Spleen (tissue), 7 donors: ENCODE measurements around the gene ALDH1A2.

Source experiments
- POLR2A ChIP-seq, 3 donors: fragments of 450-650 bp; IDR thresholded peaks; one replicate each; pipeline ENCODE4 v1.5.1; 2017; ENCODE audit warnings: antibody characterized with exemption in 3 of 3, mild to moderate bottlenecking in 1 of 3
- TF ChIP-seq, protein P1 (sequence below), 11 experiments: fragments of 200-600 bp in 7 of 11; fragments of 450-650 bp in 4 of 11; sonication (generic) in 4 of 11; IDR thresholded peaks in 8 of 11; conservative IDR thresholded peaks in 3 of 11; 1 replicate in 7 of 11; 2 replicates in 4 of 11; pipeline versions ENCODE4 v1.4.0 to v1.8.0; 2016 to 2021; ENCODE audit warnings: antibody characterized with exemption in 11 of 11, inconsistent platforms in 4 of 11, mild to moderate bottlenecking in 1 of 11
- donor health status: DM: no; HTN: no; CAD: no; lungs with moderate emphysema.
- donor health status: DM: no; HTN: no; CAD: no.
- donor health status: DM: no; HTN: no; CAD: no.

DNA sequence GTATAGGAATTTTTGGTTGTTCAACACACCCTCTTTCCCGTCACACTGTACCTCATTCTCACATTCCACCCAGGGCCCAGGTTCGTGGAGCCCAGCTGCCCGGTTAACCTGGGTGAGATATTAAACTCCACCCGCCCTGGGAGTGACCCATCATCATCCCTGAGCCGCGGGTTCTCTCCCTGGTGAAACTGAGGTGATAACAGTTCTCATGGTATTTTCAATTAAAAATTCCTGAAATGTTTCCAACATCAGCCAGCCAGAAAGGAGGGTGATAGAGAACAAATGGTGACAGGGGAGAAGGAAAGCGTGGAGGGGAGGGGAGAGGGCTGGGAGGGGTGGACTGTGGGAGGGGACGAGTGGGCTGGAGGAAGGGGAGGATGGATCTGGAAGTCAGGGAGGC, 148.8 kb downstream of the ALDH1A2 start:
- TF ChIP-seq, protein P1, sequence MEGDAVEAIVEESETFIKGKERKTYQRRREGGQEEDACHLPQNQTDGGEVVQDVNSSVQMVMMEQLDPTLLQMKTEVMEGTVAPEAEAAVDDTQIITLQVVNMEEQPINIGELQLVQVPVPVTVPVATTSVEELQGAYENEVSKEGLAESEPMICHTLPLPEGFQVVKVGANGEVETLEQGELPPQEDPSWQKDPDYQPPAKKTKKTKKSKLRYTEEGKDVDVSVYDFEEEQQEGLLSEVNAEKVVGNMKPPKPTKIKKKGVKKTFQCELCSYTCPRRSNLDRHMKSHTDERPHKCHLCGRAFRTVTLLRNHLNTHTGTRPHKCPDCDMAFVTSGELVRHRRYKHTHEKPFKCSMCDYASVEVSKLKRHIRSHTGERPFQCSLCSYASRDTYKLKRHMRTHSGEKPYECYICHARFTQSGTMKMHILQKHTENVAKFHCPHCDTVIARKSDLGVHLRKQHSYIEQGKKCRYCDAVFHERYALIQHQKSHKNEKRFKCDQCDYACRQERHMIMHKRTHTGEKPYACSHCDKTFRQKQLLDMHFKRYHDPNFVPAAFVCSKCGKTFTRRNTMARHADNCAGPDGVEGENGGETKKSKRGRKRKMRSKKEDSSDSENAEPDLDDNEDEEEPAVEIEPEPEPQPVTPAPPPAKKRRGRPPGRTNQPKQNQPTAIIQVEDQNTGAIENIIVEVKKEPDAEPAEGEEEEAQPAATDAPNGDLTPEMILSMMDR (IDR thresholded peaks at IDR 0.05 in 8 of 11, conservative IDR thresholded peaks at IDR 0.05 in 3 of 11), result no peak
- no peak for TF ChIP-seq POLR2A (IDR thresholded peaks at IDR 0.05)
